Measurements from ENCODE around the gene GPX6.
"Not testable (repeated sequence)": the region's sequence is repeated elsewhere in the genome, so short reads cannot be mapped to it uniquely, and the experiment has no call there.

GPX6 gene

DNA sequence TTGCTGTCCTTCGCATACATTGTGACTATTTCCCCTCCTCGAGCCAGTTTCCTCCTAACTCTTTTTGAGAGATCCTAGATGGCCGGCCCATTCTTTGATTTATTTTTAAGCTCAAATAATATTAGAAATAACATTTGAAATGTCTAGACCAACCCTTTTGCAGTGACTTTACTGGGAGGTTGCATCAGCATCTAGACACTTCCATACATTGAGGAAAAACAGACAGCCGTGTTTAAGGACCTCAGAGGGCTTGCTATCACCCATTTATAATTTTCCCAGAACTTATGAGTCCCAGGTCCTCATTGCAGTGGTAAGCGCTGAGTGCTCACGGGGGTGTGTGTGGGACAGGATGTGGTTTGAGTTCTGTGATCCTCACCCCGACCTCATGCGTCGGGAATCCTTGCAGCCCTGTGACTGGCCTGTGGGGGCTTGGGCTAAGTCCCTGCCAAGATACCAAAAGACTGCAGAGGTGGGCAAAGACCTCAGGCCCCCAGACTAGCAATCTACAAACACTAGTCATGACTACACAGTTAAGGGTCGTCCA, 10.0 kb upstream of the GPX6 start, which contains the start of gene GPX5:
Gene GPX5, plus strand, starts transcription at position 386 of the 544 bp plus-strand sequence. Its CDS starts 133 bp downstream, at position 519.
- no peak for DNase-seq (ENCODE audit: low spot score)

GRCh38 chr6:28523241-28523622, 7.6 kb upstream of the GPX6 start:
- DNase-seq (ENCODE audit: low spot score), result peak; percentile 36

- DNase-seq (ENCODE audit: low spot score), result no peak
Measured at GRCh38 chr6:28522594-28523240, 7.1 kb upstream of the GPX6 start.

DNA sequence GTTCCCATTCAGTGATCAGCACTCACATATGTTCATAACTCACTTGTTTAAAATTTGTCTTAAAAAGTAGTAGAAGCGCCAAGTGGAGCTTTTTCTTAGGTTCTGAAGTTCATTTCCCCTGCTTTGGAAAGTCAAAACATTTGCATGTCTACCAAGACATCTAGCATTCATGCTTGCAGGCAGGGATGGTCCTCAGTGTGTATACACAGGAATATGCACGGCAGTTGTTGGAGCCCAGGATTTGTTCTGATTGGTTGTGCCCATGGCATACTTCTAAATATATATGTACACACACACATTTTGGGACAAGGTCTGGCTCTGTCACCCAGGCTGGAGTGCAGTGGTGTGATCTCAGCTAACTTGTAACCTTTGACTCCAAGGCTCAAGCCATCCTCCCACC, 2.4 kb upstream of the GPX6 start:
- no peak for DNase-seq (ENCODE audit: low spot score)

DNA sequence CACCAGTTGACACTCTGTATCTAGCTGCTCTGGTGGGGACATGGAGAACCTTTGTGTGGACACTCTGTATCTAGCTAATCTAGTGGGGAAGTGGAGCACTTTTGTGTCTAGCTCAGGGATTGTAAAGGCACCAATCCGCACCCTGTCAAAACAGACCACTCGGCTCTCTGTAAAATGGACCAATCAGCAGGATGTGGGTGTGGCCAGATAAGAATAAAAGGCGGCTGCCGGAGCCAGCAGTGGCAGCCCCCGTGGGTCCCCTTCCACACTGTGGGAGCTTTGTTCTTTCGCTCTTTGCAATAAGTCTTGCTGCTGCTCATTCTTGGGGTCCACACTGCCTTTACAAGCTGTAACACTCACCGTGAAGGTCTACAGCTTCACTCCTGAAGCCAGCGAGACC, 3.2 kb downstream of the GPX6 start:
- not testable (repeated sequence) for DNase-seq (ENCODE audit: low spot score)

DNA sequence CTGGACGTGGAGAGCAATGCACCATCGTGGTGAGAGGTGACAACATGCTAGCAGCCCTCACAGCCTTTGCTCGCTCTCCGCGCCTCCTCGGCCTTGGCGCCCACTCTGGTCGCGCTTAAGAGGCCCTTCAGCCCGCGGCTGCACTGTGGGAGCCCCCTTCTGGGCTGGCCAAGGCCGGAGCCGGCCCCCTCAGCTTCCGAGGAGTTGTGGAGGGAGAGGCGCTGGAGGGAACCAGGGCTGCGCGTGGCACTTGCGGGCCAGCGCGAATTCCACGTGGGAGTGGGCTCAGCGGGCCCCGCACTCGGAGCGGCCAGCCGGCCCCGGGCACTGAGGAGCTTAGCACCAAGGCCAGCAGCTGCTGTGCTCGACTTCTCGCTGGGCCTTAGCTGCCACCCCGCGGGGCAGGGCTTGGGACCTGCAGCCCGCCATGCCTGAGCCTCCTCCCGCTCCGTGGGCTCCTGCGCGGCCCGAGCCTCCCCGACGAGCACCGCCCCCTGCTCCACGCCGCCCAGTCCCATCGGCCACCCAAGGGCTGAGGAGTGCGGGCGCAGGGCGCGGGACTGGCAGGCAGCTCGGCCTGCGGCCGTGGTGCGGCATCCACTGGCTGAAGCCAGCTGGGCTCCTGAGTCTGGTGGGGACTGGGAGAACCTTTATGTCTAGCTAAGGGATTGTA, 3.8 kb downstream of the GPX6 start:
- DNase-seq (ENCODE audit: low spot score), result no peak

DNA sequence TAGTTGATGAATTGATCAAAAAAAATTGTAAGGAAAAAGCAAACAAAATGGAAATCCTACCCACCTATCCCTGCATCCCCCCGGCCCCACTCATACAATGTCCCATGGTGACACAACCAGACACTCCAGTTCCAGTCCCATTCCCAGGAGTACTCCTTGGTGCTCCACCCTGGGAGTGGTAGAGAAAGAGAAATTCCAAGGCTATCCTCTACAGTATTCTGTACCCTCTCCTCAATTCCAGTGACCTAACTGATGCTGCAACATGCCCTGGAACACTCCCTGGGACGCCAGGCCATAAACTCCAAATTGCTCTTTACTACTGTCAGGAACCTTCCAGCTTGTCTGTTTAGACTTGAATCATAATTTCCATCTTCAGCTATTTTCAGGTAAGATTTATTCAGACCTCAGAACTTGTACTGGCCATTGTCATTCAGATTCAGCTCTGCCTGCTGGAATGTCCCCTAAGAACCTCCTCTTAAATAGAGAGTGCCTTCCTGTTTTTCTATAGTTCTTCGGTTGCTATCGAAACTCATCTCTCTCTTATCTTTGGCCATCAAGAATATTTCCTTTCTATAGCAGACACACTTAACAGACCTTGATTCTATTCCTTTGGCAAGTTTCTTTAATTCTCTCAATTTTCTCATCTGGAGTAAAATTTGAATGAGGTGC, 8.7 kb downstream of the GPX6 start:
- DNase-seq (ENCODE audit: low spot score), result no peak

DNA sequence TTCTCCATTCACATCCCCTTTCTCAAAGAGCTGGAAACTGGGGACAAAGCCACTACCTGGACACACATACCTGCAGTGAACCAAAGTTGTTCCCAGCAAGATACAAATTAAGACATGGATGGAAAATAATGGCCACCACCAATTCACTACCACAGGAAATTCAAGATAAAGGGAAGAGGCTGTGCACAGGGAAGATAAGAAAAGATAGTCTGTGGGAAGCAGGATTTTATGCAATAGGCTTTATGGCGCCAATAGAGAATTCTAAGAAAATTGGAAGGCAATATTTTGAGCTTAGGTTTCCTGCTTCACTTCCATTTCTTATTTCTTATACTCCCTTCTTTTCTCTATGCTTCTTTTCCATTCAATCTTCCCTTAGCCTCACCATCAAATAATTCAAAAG, 9.9 kb downstream of the GPX6 start:
- no peak for DNase-seq (ENCODE audit: low spot score)

DNA sequence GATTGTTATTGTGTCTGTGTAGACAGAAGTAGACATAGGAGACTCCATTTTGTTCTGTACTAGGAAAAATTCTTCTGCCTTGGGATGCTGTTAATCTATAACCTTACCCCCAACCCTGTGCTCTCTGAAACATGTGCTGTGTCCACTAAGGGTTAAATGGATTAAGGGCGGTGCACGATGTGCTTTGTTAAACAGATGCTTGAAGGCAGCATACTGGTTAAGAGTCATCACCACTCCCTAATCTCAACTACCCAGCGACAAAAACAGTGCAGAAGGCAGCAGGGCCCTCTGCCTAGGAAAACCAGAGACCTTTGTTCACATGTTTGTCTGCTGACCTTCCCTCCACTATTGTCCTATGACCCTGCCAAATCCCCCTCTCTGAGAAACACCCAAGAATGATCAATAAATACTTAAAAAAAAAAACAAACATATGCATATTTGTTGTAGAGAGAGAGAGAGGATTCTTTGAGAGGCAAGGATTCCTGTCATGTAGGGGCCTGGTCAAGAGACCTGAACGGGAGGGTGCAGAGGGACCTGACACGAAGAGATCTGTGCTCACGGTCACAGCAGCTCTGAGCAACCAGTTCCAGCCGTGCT, 12.8 kb downstream of the GPX6 start:
- DNase-seq (ENCODE audit: low spot score), result not testable (repeated sequence)

DNA sequence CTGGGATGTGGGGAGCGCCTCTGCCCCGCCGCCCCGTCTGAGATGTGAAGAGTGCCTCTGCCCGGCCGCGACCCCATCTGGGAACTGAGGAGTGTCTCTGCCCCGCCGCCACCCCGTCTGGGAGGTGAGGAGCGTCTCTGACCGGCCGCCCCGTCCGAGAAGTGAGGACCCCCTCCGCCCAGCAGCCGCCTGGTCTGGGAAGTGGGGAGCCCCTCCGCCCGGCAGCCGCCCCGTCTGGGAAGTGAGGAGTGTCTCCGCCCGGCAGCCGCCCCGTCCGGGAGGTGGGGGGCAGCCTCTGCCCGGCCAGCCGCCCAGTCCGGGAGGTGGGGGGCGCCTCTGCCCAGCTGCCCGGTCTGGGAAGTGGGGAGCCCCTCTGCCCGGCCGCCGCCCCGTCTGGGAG, 13.5 kb downstream of the GPX6 start:
- not testable (repeated sequence) for DNase-seq (ENCODE audit: low spot score)

DNA sequence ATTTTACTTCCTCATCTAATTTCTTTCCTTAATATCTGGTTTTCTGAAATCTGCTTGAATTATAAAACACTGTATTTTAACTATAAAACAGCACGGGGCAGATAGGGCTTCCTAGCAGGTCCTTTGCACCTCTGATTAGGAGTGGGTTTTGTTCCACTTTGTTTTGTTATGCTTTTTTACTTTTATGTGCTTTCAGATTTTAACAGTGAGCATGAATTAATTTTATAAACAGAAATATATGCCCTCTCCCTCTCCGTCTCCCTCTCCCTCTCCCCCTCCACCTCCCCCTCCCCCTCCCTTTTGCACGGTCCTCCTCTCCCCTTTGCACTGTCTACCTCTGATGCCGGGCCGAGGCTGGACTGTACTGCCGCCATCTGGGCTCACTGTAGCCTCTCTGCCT, 14.3 kb downstream of the GPX6 start:
- no peak for DNase-seq (ENCODE audit: low spot score)

DNA sequence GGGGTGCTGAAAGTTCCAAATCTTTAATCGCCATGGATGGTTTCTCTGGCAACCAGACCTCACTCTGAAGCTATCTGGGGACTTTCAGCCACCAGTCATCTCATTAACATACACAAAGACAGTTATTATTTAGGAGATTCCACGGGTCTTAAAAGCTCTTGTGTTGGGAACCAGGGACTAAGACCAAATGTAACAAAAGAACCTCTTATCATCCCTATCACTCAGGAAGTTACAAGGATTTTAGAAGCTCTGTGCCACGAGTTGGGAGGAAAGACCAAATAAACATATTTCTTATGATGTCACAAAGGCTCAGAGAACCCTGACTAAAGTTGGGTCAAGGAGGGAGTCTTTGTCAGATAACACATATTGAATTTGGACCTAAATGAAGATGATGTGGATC, 17.7 kb downstream of the GPX6 start:
- DNase-seq (ENCODE audit: low spot score), result no peak

GRCh38 chr6:28497306-28497705, 18.3 kb downstream of the GPX6 start:
- no peak for DNase-seq (ENCODE audit: low spot score)

- DNase-seq (ENCODE audit: low spot score), result no peak
Measured at GRCh38 chr6:28496099-28496779, 19.4 kb downstream of the GPX6 start.

- DNase-seq (ENCODE audit: low spot score), result no peak
Measured at GRCh38 chr6:28491984-28492317, 23.6 kb downstream of the GPX6 start.

DNA sequence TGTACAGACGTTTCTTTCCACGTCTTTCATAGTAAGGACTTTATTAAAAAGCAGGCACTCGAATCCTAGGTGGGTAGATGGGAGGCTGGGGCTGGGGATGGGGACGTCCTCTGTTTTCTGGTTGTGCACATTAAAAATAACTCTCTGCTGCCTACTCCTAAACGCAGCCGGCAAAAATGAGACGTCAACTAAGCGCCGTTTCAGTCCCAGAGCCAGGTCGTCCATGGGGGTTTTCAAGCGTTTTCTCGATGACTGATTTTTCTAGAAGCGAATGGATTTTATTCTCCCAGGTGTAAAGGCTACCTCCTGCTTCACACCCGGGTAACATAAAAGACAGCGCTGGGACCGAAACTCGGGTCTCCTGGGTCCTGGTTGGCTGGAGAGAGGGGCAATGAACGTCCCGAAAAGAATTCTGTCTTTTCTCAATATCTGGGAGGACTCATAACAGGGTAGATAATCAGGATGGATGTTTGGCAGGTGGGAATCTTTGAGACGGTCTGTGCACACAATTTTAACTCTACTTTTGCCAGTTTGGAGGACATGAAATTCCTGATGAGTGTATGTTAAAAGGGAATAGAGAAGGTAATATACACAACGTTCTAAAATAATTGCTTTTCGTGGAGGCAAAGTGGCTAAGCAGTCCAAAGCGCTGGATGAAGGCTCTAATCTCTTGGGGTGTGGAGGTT, 25.2 kb downstream of the GPX6 start:
- DNase-seq (ENCODE audit: low spot score), result no peak

- DNase-seq (ENCODE audit: low spot score), result peak; percentile 19
Measured at GRCh38 chr6:28489366-28490204, 26.0 kb downstream of the GPX6 start.

DNA sequence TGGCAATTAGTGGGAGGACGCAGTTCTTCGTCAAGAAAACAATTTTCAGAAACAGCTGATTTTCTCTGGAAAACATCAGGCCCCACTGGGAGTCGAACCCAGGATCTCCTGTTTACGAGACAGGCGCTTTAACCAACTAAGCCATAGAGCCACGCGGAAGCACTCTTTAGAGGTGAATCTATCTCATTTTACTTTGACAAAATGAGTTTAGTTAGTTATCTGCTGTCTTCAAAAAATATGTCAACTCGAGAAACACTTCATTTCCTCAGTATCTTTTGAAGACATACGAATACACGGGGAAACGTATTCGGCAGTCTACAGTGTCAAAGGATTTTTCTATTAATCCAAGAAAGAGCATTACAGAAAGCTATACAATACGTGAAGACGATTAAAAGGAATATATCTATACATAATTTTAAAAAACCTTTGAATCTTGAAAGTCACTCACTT, 26.7 kb downstream of the GPX6 start:
- no peak for DNase-seq (ENCODE audit: low spot score)

DNA sequence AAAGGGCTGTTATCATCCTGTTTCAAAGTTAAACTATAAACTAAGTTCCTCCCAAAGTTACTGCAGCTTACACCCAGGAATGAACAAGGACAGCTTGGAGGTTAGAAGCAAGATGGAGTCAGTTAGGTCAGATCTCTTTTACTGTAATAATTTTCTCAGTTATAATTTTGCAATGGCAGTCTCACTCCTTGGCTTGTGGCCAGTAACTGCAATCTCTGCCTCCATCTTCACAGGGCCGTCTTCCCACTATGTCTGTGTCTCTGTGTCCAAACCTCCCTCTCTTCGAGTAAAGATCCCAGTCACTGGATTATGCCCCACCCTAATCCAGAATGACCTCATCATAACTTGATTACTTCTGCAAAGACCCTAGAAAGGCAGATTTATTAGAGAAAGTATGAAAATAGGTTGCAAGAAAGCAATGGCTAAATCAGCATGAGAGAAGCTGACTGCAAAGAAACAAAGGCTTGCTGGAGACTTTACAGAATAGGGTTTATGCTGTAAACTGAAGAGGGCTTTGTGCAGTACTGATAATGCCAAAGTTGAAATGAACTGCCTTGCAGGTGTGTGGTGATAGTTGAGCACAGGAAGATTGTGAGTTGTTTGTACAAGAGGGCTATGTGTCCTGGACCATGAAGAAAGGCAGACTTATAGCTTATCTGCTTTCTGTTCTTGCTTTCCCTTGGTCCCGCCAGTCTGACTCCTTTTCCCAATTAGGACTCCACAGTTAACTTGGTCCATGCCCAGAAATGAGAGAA, 28.4 kb downstream of the GPX6 start:
- DNase-seq (ENCODE audit: low spot score), result no peak

GRCh38 chr6:28486533-28486932, 29.1 kb downstream of the GPX6 start:
- DNase-seq (ENCODE audit: low spot score), result no peak

All from CD4-positive, alpha-beta T cell treated with Interleukin-6 at 100 ng/mL for 8 hours (primary cell).